GM19099 (cell line): ENCODE measurements around the gene INPP4B.

Source experiments
- POLR2A ChIP-seq: IDR thresholded peaks from 3 replicates; pipeline ENCODE4 v1.6.1; 2011; ENCODE audit warnings: low read depth; ENCODE audit not compliant: insufficient read length; ENCODE audit errors: extremely low read depth

Gene INPP4B

GRCh38 chr4:142708231-142708630 lies 137.9 kb downstream of the INPP4B start:
- no peak for TF ChIP-seq POLR2A

DNA sequence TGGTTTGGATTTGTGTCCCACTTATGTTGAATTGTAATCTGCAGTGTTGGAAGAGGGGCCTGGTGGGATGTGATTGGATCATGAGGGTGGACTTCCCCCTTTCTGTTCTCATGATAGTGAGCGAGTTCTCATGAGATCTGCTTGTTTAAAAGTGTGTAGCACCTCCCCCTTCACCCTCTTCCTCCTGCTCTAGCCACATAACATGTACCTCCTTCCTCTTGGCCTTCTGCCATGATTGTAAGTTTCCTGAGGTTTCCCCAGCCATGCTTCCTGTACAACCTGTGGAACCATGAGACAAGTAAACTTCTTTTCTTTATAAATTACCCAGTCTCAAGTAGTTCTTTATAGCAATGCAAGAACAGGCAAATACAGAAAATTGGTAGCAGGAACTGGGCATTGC lies 138.7 kb downstream of the INPP4B start:
- no peak for TF ChIP-seq POLR2A

GRCh38 chr4:142706381-142706780 lies 139.7 kb downstream of the INPP4B start:
- TF ChIP-seq POLR2A = no peak

- no peak for TF ChIP-seq POLR2A
These were observed 140.3 kb downstream of the INPP4B start for GRCh38 chr4:142705820-142706219.

DNA sequence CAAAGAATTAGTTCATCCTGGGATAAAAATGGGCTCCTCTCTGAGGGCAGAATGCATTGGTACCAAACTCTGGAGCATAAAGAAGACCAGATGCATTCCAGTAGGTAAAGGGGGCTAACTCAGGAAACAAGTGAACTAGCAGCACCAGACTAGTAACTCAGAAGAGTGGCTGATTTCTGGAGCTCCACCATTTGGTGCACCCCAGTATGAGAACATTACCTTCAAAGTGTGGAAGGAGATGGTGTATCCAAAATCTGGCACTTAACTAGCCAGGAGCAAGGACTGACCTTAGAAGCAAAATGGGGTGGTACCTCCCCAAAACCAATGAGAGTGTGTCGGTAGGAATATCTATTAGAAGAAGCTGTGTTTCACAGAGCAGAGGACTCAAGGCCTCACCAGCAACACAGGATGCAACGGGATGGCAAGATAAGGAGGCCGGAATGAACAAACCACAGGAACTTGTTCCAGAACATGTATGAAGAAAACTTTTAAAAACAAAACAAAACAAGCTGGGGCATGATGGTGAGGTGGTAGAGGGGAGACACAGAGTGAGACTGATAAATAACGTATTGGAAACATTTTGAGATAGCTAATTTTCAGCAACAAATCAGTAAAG lies 142.3 kb downstream of the INPP4B start:
- TF ChIP-seq POLR2A = no peak

GRCh38 chr4:142701017-142701416 lies 145.1 kb downstream of the INPP4B start:
- no peak for TF ChIP-seq POLR2A

- TF ChIP-seq POLR2A = no peak
These were observed 145.6 kb downstream of the INPP4B start for GRCh38 chr4:142700531-142700930.

- TF ChIP-seq POLR2A = no peak
These were observed 147.5 kb downstream of the INPP4B start for GRCh38 chr4:142698552-142698951.

- TF ChIP-seq POLR2A = no peak
These were observed 148.2 kb downstream of the INPP4B start for GRCh38 chr4:142697928-142698327.

- TF ChIP-seq POLR2A = no peak
These were observed 148.8 kb downstream of the INPP4B start for GRCh38 chr4:142697320-142697719.

DNA sequence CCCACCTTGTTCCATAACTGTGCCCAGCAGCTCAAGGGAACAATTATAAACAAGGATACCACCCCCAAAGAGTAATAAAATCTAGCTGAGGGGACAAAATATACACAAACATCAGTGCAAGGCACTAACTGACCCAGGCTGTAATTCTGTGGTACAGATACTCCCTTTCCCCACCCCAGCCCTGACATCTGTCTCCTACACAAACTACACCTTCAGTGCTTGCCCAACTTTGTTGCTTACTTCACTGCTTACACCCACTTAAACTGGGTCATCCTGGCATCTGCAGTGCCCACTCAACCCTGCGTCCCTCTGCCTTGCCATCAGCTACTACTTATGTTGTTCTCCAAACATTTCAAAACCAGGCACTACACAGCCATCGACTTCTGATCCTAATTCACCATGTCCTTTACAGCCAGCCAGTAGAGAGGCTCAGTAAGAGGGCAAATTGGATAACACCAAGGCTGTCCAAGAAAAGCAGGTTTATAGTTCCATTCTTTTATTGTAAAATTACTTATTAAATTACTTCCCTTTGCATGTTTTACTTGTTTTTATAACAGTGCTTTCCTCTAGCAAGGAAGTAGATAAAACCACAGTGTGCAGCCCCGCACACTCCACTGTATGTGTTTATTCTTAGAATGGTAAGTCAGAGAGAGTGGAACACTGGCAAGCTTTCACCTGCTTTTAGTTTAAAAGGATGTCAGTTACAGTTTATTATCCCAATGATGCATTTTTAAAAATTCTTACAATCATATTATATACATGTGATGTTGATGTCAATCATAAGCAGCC lies 149.6 kb downstream of the INPP4B start:
- no peak for TF ChIP-seq POLR2A

GRCh38 chr4:142690406-142691163 lies 155.5 kb downstream of the INPP4B start:
- no peak for TF ChIP-seq POLR2A

DNA sequence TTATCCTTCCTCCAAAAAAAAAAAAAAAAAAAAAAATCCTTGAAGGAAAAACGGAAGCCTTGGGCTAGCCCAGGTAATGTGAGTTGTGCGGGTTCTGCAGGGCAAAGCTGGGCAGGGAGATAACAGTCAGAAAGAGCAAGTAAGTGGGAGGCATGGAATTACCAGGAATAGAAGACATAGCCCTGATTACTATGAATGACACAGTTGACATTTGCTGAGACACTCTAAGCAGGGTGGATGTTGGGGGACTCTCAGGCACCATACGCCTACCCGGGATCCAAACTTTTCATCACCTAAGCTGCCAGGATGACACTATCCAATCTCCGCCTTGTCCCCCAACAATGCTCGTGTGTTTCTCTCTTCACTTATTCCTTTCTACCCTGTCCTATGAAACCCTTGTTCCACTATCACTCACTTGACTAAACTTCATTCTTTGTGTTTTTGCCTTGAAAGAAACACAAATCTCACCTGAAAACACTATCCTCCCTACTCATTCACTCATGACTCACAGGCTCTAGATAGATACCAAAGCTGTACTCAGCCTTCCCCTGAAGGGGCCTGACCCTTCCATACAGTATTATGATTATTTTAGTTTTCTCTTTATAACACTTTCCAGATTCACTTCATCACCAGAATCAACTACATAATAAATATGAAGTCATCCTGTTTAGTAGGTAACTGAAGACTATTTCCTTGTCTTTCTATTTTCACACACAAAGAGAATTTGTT lies 158.4 kb downstream of the INPP4B start:
- no peak for TF ChIP-seq POLR2A

DNA sequence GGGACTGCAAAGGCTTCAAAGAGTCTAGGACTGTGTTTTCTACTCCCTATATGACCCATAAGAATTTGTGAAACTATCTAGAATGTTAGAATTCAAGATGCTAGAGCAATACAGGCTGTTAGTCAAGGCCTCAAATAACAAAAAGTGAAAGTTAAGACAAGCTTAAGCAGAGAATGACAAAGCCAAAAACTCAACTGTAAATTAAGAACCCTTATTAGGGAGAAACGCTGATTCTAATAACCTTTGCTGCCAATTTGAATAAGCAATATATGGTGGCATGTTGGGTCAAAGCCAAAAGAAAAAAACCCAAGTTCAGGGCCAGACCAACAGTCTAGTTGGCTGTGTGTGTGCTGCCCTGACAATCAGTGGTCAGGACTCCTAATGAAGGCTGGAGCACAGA lies 160.0 kb downstream of the INPP4B start:
- no peak for TF ChIP-seq POLR2A

DNA sequence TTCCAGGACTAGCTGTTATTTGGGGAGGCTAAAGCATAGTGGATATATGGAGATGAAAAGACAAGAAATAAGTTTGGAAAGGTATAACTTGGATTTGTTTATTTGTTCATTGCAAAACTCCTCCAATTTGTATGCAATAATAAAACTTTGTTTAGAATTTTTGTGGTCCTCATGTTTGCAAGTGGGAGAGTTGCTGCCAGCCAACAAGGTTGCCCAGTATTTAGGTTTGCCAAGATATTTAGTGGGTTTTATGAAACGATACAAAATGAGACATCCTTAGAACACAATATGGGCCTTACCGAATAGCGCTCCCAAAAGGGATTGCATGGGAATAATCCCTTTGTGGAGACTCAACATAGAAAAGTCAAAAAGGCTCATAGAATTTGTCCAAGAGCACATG lies 162.1 kb downstream of the INPP4B start:
- TF ChIP-seq POLR2A = no peak

- no peak for TF ChIP-seq POLR2A
These were observed 162.6 kb downstream of the INPP4B start for GRCh38 chr4:142683503-142683902.

DNA sequence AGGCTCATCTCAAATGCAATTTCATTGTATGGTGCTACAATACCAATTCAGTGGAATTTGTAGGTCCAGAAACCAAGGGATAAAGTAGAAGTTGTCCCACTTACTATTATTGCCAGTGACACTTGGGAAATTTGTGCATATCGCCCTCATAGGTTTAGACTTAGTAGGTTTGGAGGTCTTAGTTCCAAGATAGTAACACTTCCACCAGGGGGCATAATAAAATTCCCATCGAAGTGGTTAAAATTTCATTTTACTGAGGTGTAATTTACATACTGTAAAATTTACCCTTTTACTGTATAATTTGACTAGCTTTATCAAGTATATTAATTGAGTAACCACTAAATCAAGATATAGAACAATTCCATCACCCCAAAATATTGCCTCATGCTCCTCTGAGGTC lies 174.6 kb downstream of the INPP4B start:
- TF ChIP-seq POLR2A = no peak
